Neural progenitor cell (in vitro differentiated cells): Measurements from ENCODE around the gene CFAP221. TPM values are rescaled to one million over a fixed set of nuclear protein-coding genes. Genes with fewer than 3 reads are reported as not detected.

Source experiments
- DNase-seq: peaks from one replicate; pipeline ENCODE4 v3.0.0-alpha.2; 2016; ENCODE audit warnings: low spot score
- H2AFZ ChIP-seq: fragments of 200-600 bp; sonication (generic); replicated peaks from 2 replicates; pipeline ENCODE4 v1.6.1; 2016; ENCODE audit warnings: antibody characterized with exemption
- H3F3A ChIP-seq: fragments of 200-600 bp; sonication (generic); 2 replicates; pipeline ENCODE4 v1.6.1; 2016; ENCODE audit warnings: antibody characterized with exemption, low read depth
- H3K27ac ChIP-seq: fragments of 200-600 bp; sonication (generic); 2 replicates; pipeline ENCODE4 v1.5.1; 2016; ENCODE audit warnings: mild to moderate bottlenecking
- H3K27me3 ChIP-seq: fragments of 200-600 bp; sonication (generic); 2 replicates; pipeline ENCODE4 v1.6.1; 2016; ENCODE audit warnings: mild to moderate bottlenecking, moderate library complexity
- H3K36me3 ChIP-seq: fragments of 200-600 bp; sonication (generic); 2 replicates; pipeline ENCODE4 v1.5.1; 2016
- H3K4me1 ChIP-seq: fragments of 200-600 bp; sonication (generic); 2 replicates; pipeline ENCODE4 v1.6.1; 2016; ENCODE audit warnings: mixed run types
- H3K4me2 ChIP-seq: fragments of 200-600 bp; sonication (generic); 2 replicates; pipeline ENCODE4 v1.6.1; 2016
- H3K4me3 ChIP-seq: fragments of 200-600 bp; sonication (generic); 2 replicates; pipeline ENCODE4 v1.5.1; 2016
- H3K79me2 ChIP-seq: fragments of 200-600 bp; sonication (generic); 2 replicates; pipeline ENCODE4 v1.6.1; 2016; ENCODE audit warnings: low read depth
- H3K9ac ChIP-seq: fragments of 200-600 bp; sonication (generic); 2 replicates; pipeline ENCODE4 v1.6.1; 2016
- H3K9me3 ChIP-seq: fragments of 200-600 bp; sonication (generic); 2 replicates; pipeline ENCODE4 v1.5.1; 2016; ENCODE audit warnings: low read depth
- H4K20me1 ChIP-seq: fragments of 200-600 bp; sonication (generic); 2 replicates; pipeline ENCODE4 v1.6.1; 2016; ENCODE audit warnings: low read depth
- H3K27ac Mint-ChIP-seq: 3 replicates; pipeline ENCODE4 v1.8.0; 2021; ENCODE audit warnings: mixed read lengths
- H3K27me3 Mint-ChIP-seq: 2 replicates; pipeline ENCODE4 v1.8.0; 2022; ENCODE audit warnings: low read depth, mild to moderate bottlenecking, inconsistent platforms, moderate library complexity, mixed read lengths; ENCODE audit not compliant: insufficient read depth
- H3K36me3 Mint-ChIP-seq: 3 replicates; pipeline ENCODE4 v1.8.0; 2021; ENCODE audit warnings: mixed read lengths
- H3K4me1 Mint-ChIP-seq: 3 replicates; pipeline ENCODE4 v1.8.0; 2021; ENCODE audit warnings: mixed read lengths
- H3K4me3 Mint-ChIP-seq: 3 replicates; pipeline ENCODE4 v1.8.0; 2021; ENCODE audit warnings: mild to moderate bottlenecking, moderate library complexity, mixed read lengths
- H3K9me3 Mint-ChIP-seq: 3 replicates; pipeline ENCODE4 v1.8.0; 2020; ENCODE audit warnings: mixed read lengths
- EZH2 ChIP-seq: fragments of 200-600 bp; sonication (generic); IDR thresholded peaks from 2 replicates; pipeline ENCODE4 v1.6.1; 2017; ENCODE audit warnings: antibody characterized with exemption, mild to moderate bottlenecking, moderate library complexity
- EZH2phosphoT487 ChIP-seq: fragments of 200-600 bp; sonication (generic); IDR thresholded peaks from 2 replicates; pipeline ENCODE4 v1.6.1; 2017; ENCODE audit warnings: antibody characterized with exemption
- total RNA-seq: library from RNA; depleted of rRNA; stranded (reverse); fragments of >200 nt; gene quantifications from 2 replicates; pipeline ENCODE4 v1.2.3, GENCODE V29; 2015; ENCODE audit warnings: low replicate concordance
- TF ChIP-seq, protein P1 (sequence below): fragments of 200-600 bp; sonication (generic); IDR thresholded peaks from 2 replicates; pipeline ENCODE4 v1.5.1; 2017; ENCODE audit warnings: antibody characterized with exemption, mild to moderate bottlenecking

CFAP221 gene
- total RNA-seq, 1 donor from 2014 or later = 1.5 TPM

DNA sequence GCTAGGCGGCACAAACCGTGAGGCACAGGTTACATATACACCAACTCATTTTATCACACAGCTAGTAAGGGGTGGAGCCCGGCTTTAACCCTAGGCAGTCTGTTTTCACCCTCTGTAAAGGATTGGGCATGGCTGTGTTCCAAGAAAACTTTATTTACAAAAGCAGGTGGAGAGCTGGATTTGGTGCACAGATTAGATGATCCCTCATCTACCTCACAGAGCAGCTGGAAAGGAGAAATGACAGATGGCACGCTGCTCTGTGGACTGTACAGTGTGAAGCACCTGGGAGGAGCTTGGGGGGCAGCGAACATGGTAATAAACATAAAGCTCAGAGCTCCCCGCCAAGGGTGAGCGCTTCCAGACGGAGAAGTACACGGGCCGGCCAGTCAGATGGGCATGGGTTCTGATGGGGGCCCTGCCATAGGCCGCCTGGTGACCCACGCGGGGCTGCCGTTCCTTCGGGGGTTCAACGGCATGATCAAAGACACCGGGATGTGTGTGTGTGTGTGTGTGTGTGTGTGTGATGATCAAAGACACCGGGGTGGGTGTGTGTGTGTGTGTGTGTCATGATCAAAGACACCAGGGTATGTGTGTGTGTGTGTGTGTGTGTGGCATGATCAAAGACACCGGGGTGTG is 133.9 kb downstream of the CFAP221 start:
- H3K4me3 ChIP-seq = no peak overlapping the region
- no peak for DNase-seq

DNA sequence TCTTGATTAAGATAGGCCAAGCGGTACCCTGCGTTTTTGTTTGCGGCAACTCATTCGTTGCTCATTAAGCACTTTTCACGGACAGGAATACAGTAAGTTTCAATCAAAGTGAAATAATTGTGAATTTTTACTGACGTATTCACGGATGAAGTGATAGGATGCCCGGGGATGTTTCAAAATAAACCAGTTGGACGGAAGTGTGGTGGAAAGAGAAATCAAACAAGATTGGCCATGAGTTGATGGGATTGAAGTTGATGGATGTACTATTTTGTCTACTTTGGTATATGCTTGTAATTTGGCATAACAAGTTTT is 135.2 kb downstream of the CFAP221 start:
- peaks cover 17% of the 10 kb centered on the region for H3K36me3 Mint-ChIP-seq
- peak overlapping the region; percentile 75 for H2AFZ ChIP-seq
- H3K4me3 ChIP-seq = peak overlapping the region; percentile 63
- peaks cover 9% of the 10 kb centered on the region for H3K4me1 ChIP-seq
- H3K4me3 Mint-ChIP-seq = peak overlapping the region; percentile 87
- TF ChIP-seq, protein P1, sequence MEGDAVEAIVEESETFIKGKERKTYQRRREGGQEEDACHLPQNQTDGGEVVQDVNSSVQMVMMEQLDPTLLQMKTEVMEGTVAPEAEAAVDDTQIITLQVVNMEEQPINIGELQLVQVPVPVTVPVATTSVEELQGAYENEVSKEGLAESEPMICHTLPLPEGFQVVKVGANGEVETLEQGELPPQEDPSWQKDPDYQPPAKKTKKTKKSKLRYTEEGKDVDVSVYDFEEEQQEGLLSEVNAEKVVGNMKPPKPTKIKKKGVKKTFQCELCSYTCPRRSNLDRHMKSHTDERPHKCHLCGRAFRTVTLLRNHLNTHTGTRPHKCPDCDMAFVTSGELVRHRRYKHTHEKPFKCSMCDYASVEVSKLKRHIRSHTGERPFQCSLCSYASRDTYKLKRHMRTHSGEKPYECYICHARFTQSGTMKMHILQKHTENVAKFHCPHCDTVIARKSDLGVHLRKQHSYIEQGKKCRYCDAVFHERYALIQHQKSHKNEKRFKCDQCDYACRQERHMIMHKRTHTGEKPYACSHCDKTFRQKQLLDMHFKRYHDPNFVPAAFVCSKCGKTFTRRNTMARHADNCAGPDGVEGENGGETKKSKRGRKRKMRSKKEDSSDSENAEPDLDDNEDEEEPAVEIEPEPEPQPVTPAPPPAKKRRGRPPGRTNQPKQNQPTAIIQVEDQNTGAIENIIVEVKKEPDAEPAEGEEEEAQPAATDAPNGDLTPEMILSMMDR = no peak
- TF ChIP-seq EZH2 (no peak), EZH2phosphoT487 (no peak)
- peak overlapping the region; percentile 94 for H3K4me2 ChIP-seq
- DNase-seq = no peak
- no peaks in the 10 kb centered on the region for H3K9me3 ChIP-seq
- no peaks in the 10 kb centered on the region for H3K36me3 ChIP-seq
- no peak overlapping the region for H3K27ac Mint-ChIP-seq
- peaks cover 22% of the 10 kb centered on the region for H3K79me2 ChIP-seq
- peak overlapping the region; percentile 40 for H3K9ac ChIP-seq
- no peak overlapping the region for H3K27ac ChIP-seq
- no peaks in the 10 kb centered on the region for H3K27me3 ChIP-seq
- peaks cover 8% of the 10 kb centered on the region for H3F3A ChIP-seq
- peaks cover 7% of the 10 kb centered on the region for H3K27me3 Mint-ChIP-seq
- H3K4me1 Mint-ChIP-seq = peaks cover 31% of the 10 kb centered on the region
- H4K20me1 ChIP-seq = peaks cover 28% of the 10 kb centered on the region
- no peaks in the 10 kb centered on the region for H3K9me3 Mint-ChIP-seq

More for the DNA sequence above, 133.9 kb downstream of the CFAP221 start:
- H2AFZ ChIP-seq = peak overlapping the region; percentile 42
- TF ChIP-seq EZH2phosphoT487 (no peak), EZH2 (no peak)
- TF ChIP-seq, protein P1 = no peak
- Mint-ChIP-seq H3K4me3 (peak overlapping the region; percentile 87), H3K27me3 (peaks cover 4% of the 10 kb centered on the region), H3K27ac (no peak overlapping the region), H3K4me1 (peaks cover 21% of the 10 kb centered on the region), H3K9me3 (no peaks in the 10 kb centered on the region), H3K36me3 (peaks cover 17% of the 10 kb centered on the region)
- peaks cover 9% of the 10 kb centered on the region for H3K4me1 ChIP-seq
- H3F3A ChIP-seq = peaks cover 8% of the 10 kb centered on the region
- H3K36me3 ChIP-seq = no peaks in the 10 kb centered on the region
- no peaks in the 10 kb centered on the region for H3K9me3 ChIP-seq
- no peak overlapping the region for H3K9ac ChIP-seq
- H3K27me3 ChIP-seq = no peaks in the 10 kb centered on the region
- H4K20me1 ChIP-seq = peaks cover 28% of the 10 kb centered on the region
- H3K79me2 ChIP-seq = peaks cover 22% of the 10 kb centered on the region
- no peak overlapping the region for H3K4me2 ChIP-seq
- no peak overlapping the region for H3K27ac ChIP-seq

DNA sequence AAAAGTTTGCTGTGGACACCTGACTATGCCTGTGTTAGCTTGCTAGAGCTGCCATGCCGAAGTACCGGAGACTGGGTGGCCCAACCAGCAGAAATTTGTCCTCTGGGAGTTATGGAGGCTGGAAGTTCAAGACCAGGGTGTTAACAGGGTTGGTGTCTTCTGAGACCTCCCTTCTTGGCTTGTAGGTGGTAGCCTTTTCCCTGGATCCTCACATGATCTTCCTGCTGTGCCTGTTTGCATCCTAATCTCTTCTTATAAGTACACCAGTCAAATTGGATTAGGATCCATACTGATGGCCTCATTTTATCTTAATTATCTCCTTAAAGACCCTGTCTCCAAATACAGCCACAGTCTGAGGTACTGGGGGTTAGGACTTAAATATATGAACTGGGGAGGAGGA is 135.6 kb downstream of the CFAP221 start:
- Mint-ChIP-seq H3K4me1 (peaks cover 32% of the 10 kb centered on the region), H3K4me3 (peak overlapping the region; percentile 87), H3K27ac (no peak overlapping the region), H3K9me3 (no peaks in the 10 kb centered on the region), H3K36me3 (peaks cover 17% of the 10 kb centered on the region), H3K27me3 (peaks cover 7% of the 10 kb centered on the region)
- peak overlapping the region; percentile 94 for H3K4me2 ChIP-seq
- no peaks in the 10 kb centered on the region for H3K36me3 ChIP-seq
- H4K20me1 ChIP-seq = peaks cover 28% of the 10 kb centered on the region
- peaks cover 9% of the 10 kb centered on the region for H3K4me1 ChIP-seq
- no peaks in the 10 kb centered on the region for H3K9me3 ChIP-seq
- peaks cover 22% of the 10 kb centered on the region for H3K79me2 ChIP-seq
- DNase-seq = peak; percentile 18
- no peak overlapping the region for H3K27ac ChIP-seq
- no peak overlapping the region for H3K9ac ChIP-seq
- peak overlapping the region; percentile 63 for H3K4me3 ChIP-seq
- no peak overlapping the region for H2AFZ ChIP-seq
- H3F3A ChIP-seq = peaks cover 8% of the 10 kb centered on the region
- no peak for TF ChIP-seq EZH2phosphoT487
- TF ChIP-seq EZH2 = no peak
- TF ChIP-seq, protein P1 = no peak
- H3K27me3 ChIP-seq = no peaks in the 10 kb centered on the region
